Choroid plexus epithelial cell (primary cell): ENCODE measurements around the gene TMEM52.

ENCODE experiments used
- DNase-seq: peaks from one replicate; pipeline ENCODE4 v3.0.0-alpha.2; 2010; ENCODE audit warnings: low read depth
- H3K4me3 ChIP-seq: 2 replicates; pipeline ENCODE4 v1.5.1; 2011; ENCODE audit warnings: low read depth, mild to moderate bottlenecking, control low read depth, low read length, moderate library complexity
- CTCF ChIP-seq: conservative IDR thresholded peaks from 2 replicates; pipeline ENCODE4 v1.5.1; 2011; ENCODE audit warnings: low read depth, mild to moderate bottlenecking, control low read depth, inconsistent platforms, low read length, moderate library complexity

TMEM52 gene

GRCh38 chr1:1919304-1920056, 401 bp upstream of the TMEM52 start:
- TF ChIP-seq CTCF = no peak
- DNase-seq = peak; percentile 98

GRCh38 chr1:1917995-1918900, 831 bp downstream of the TMEM52 start:
- TF ChIP-seq CTCF = no peak
- H3K4me3 ChIP-seq = peak overlapping the region; percentile 51
- no peak for DNase-seq

More at GRCh38 chr1:1919304-1920056, 401 bp upstream of the TMEM52 start:
- H3K4me3 ChIP-seq = peak overlapping the region; percentile 51

- H3K4me3 ChIP-seq = no peak overlapping the region
- DNase-seq = no peak
- TF ChIP-seq CTCF = no peak
Observed at GRCh38 chr1:1917304-1917976, 1.6 kb downstream of the TMEM52 start.

- no peak overlapping the region for H3K4me3 ChIP-seq
- no peak for DNase-seq
- TF ChIP-seq CTCF = no peak
Observed at GRCh38 chr1:1916851-1917251, 2.2 kb downstream of the TMEM52 start.

- no peak for TF ChIP-seq CTCF
- no peak overlapping the region for H3K4me3 ChIP-seq
- no peak for DNase-seq
Observed at GRCh38 chr1:1915911-1916840, 2.9 kb downstream of the TMEM52 start.
